Gastrocnemius medialis (tissue), 4 donors: ENCODE data around the gene WIPF3.

ENCODE experiments used
- CTCF ChIP-seq, 5 experiments: fragments of 450-650 bp in 3 of 5; fragments of 200-600 bp in 2 of 5; sonication (generic) in 2 of 5; IDR thresholded peaks in 4 of 5; conservative IDR thresholded peaks in 1 of 5; 1 replicate in 4 of 5; 2 replicates in 1 of 5; pipeline ENCODE4 v1.5.1; 2016 to 2019; ENCODE audit warnings: antibody characterized with exemption in 5 of 5, mild to moderate bottlenecking in 3 of 5, moderate library complexity in 3 of 5
- POLR2A ChIP-seq, 2 donors: fragments of 450-650 bp; IDR thresholded peaks; one replicate each; pipeline ENCODE4 v1.6.1; 2017; ENCODE audit warnings: antibody characterized with exemption in 2 of 2, mild to moderate bottlenecking in 2 of 2, moderate library complexity in 2 of 2

- TF ChIP-seq POLR2A (IDR thresholded peaks at IDR 0.05) (no peak), CTCF (IDR thresholded peaks at IDR 0.05 in 4 of 5, conservative IDR thresholded peaks at IDR 0.05 in 1 of 5) (no peak)
Measured at GRCh38 chr7:29965030-29965429, 158.7 kb downstream of the WIPF3 start.
